Measurements from ENCODE around the gene UBQLN4.

DNA sequence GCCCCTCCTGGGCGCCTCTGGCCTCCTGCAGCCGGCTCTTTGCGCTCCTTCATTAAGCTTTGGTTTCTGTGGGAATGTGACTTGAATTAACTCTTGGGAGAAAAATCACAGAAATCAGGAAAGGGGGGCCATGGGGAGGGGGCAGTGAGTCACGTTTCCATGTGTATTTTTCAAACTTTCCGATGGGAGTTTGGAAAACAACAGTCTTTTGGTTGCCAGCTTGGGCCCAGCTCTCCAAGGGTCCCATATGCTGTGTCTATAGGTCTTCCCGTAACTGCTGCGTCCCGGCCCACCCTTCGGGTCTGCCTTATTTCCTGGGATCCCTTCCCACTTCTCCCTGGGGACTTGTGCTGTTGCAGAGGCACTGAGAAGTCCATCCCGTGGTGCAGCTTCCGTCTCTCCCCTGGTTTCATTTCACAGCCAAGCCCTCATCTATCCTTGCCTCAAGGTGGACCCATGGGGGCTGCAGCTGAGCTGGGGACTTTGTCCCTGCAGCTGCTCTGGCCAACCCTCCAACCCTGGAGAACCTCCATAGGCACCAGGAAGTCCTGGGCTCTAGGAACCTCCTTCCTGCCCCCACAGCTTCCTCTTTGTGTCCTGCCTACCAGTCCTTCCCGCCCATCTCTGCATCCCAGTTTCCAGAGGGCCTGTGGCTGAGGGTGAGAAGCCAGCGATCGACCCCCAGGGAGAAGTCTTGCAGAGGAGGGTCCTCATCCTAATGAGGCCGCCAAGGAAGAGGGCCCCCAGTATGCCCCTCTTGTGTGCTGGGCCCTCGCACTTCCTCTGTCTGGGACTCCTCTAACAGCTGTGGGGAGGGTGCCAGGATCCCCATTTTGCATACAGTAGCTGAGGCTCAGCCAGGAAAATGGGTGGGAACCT lies 49.3 kb upstream of the UBQLN4 start:
- TF ChIP-seq, protein P1, sequence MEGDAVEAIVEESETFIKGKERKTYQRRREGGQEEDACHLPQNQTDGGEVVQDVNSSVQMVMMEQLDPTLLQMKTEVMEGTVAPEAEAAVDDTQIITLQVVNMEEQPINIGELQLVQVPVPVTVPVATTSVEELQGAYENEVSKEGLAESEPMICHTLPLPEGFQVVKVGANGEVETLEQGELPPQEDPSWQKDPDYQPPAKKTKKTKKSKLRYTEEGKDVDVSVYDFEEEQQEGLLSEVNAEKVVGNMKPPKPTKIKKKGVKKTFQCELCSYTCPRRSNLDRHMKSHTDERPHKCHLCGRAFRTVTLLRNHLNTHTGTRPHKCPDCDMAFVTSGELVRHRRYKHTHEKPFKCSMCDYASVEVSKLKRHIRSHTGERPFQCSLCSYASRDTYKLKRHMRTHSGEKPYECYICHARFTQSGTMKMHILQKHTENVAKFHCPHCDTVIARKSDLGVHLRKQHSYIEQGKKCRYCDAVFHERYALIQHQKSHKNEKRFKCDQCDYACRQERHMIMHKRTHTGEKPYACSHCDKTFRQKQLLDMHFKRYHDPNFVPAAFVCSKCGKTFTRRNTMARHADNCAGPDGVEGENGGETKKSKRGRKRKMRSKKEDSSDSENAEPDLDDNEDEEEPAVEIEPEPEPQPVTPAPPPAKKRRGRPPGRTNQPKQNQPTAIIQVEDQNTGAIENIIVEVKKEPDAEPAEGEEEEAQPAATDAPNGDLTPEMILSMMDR (conservative IDR thresholded peaks at IDR 0.05; ENCODE audit: low read length), result no peak
- TF ChIP-seq EZH2phosphoT487 (IDR thresholded peaks at IDR 0.05; ENCODE audit: borderline replicate concordance), result no peak
